Activated CD4-positive, alpha-beta memory T cell treated with anti-CD3 and anti-CD28 coated beads for 36 hours (primary cell): ENCODE data around the gene PTPRN2. TPM values are rescaled to one million over a fixed set of nuclear protein-coding genes. Genes with fewer than 3 reads are reported as not detected.

ENCODE experiments used
- CTCF ChIA-PET: fragments of 350-600 bp; sonication (Branson Sonifier 250); formaldehyde crosslinking; loops from one replicate; lab custom pipeline; 2021; ENCODE audit warnings: antibody characterized with exemption, inconsistent platforms; lab: Charles Lee
- POLR2A ChIA-PET: fragments of 350-600 bp; sonication (Branson Sonifier 250); formaldehyde crosslinking; loops from one replicate; lab custom pipeline; 2021; ENCODE audit warnings: antibody characterized with exemption; lab: Charles Lee
- DNase-seq: peaks from one replicate; pipeline ENCODE4 v3.0.0-alpha.2; 2020
- H3K27ac Mint-ChIP-seq: one replicate; pipeline ENCODE4 v1.8.0; 2021; ENCODE audit warnings: mixed read lengths
- H3K27me3 Mint-ChIP-seq: one replicate; pipeline ENCODE4 v1.8.0; 2021; ENCODE audit warnings: mixed read lengths
- H3K36me3 Mint-ChIP-seq: one replicate; pipeline ENCODE4 v1.8.0; 2021; ENCODE audit warnings: mixed read lengths
- H3K4me1 Mint-ChIP-seq: one replicate; pipeline ENCODE4 v1.8.0; 2021; ENCODE audit warnings: low read depth, mixed read lengths
- H3K4me3 Mint-ChIP-seq: one replicate; pipeline ENCODE4 v1.8.0; 2021; ENCODE audit warnings: mild to moderate bottlenecking, mixed read lengths
- H3K9me3 Mint-ChIP-seq: one replicate; pipeline ENCODE4 v1.8.0; 2021; ENCODE audit warnings: mixed read lengths
- intact Hi-C: fragments of 100-400 bp; cut with micrococcal nuclease; formaldehyde crosslinking; loops from one replicate; pipeline ENCODE4 v1.15.1; 2023
- total RNA-seq, 2 experiments: library from RNA; stranded (reverse); gene quantifications; one replicate each; pipeline ENCODE4 v1.2.3, GENCODE V29; 2021

PTPRN2 gene
- total RNA-seq, 2 experiments from 2014 or later, result 0.51 to 0.64 TPM

- POLR2A ChIA-PET, result no interaction called here
- H3K27me3 Mint-ChIP-seq, result peaks cover 10% of the 10 kb centered on the region
- CTCF ChIA-PET, result no interaction called here
Observed at GRCh38 chr7:157586426-157586955, 1001.1 kb downstream of the PTPRN2 start.

GRCh38 chr7:157585113-157585861, 1002.3 kb downstream of the PTPRN2 start:
- Mint-ChIP-seq H3K36me3 (no peaks in the 10 kb centered on the region), H3K4me1 (peaks cover 8% of the 10 kb centered on the region), H3K27me3 (peaks cover 10% of the 10 kb centered on the region), H3K27ac (peak overlapping the region; percentile 24), H3K4me3 (peak overlapping the region; percentile 69), H3K9me3 (no peaks in the 10 kb centered on the region)
- intact Hi-C loops, result no loop called here
- ChIA-PET POLR2A (no interaction called here), CTCF (interaction anchor here (1.7 kb wide), 1 partner anchor 153 kb away, joined by 8 read pairs; no protein-coding TSS in a partner anchor)
- no peak for DNase-seq

More at GRCh38 chr7:157586426-157586955, 1001.1 kb downstream of the PTPRN2 start:
- intact Hi-C loops, result no loop called here
- H3K9me3 Mint-ChIP-seq, result no peaks in the 10 kb centered on the region
- no peaks in the 10 kb centered on the region for H3K36me3 Mint-ChIP-seq
- no peak overlapping the region for H3K27ac Mint-ChIP-seq
- H3K4me3 Mint-ChIP-seq, result no peak overlapping the region
- H3K4me1 Mint-ChIP-seq, result peaks cover 8% of the 10 kb centered on the region
- DNase-seq, result no peak

GRCh38 chr7:157584420-157584819, 1003.2 kb downstream of the PTPRN2 start:
- H3K4me3 Mint-ChIP-seq, result no peak overlapping the region
- no peaks in the 10 kb centered on the region for H3K9me3 Mint-ChIP-seq
- peak; percentile 24 for DNase-seq

GRCh38 chr7:157581740-157582139, 1005.9 kb downstream of the PTPRN2 start:
- Mint-ChIP-seq H3K27ac (no peak overlapping the region), H3K9me3 (no peaks in the 10 kb centered on the region), H3K4me1 (peaks cover 9% of the 10 kb centered on the region), H3K4me3 (no peak overlapping the region), H3K36me3 (no peaks in the 10 kb centered on the region), H3K27me3 (peaks cover 10% of the 10 kb centered on the region)
- CTCF ChIA-PET, result no interaction called here
- intact Hi-C loops, result no loop called here
- DNase-seq, result no peak
- POLR2A ChIA-PET, result no interaction called here

More at GRCh38 chr7:157584420-157584819, 1003.2 kb downstream of the PTPRN2 start:
- no peaks in the 10 kb centered on the region for H3K36me3 Mint-ChIP-seq
- no peak overlapping the region for H3K27ac Mint-ChIP-seq
- CTCF ChIA-PET, result interaction anchor here (1.7 kb wide), 1 partner anchor 153 kb away, joined by 8 read pairs; no protein-coding TSS in a partner anchor
- intact Hi-C loops, result no loop called here
- H3K27me3 Mint-ChIP-seq, result peaks cover 10% of the 10 kb centered on the region
- POLR2A ChIA-PET, result no interaction called here
- H3K4me1 Mint-ChIP-seq, result peaks cover 8% of the 10 kb centered on the region

- H3K27me3 Mint-ChIP-seq, result peaks cover 1% of the 10 kb centered on the region
- peaks cover 15% of the 10 kb centered on the region for H3K4me1 Mint-ChIP-seq
- H3K4me3 Mint-ChIP-seq, result no peak overlapping the region
- intact Hi-C loops, result no loop called here
- H3K27ac Mint-ChIP-seq, result no peak overlapping the region
- H3K9me3 Mint-ChIP-seq, result no peaks in the 10 kb centered on the region
- DNase-seq, result no peak
- no peaks in the 10 kb centered on the region for H3K36me3 Mint-ChIP-seq
- CTCF ChIA-PET, result no interaction called here
- POLR2A ChIA-PET, result no interaction called here
Observed at GRCh38 chr7:157580324-157580723, 1007.3 kb downstream of the PTPRN2 start.

- no peaks in the 10 kb centered on the region for H3K9me3 Mint-ChIP-seq
- no peak overlapping the region for H3K27ac Mint-ChIP-seq
- peaks cover 13% of the 10 kb centered on the region for H3K4me1 Mint-ChIP-seq
- no peak overlapping the region for H3K4me3 Mint-ChIP-seq
- H3K27me3 Mint-ChIP-seq, result no peaks in the 10 kb centered on the region
- DNase-seq, result no peak
- POLR2A ChIA-PET, result no interaction called here
- intact Hi-C loops, result no loop called here
- CTCF ChIA-PET, result no interaction called here
- H3K36me3 Mint-ChIP-seq, result no peaks in the 10 kb centered on the region
Observed at GRCh38 chr7:157579425-157579824, 1008.2 kb downstream of the PTPRN2 start.

GRCh38 chr7:157577796-157578339, 1009.8 kb downstream of the PTPRN2 start:
- Mint-ChIP-seq H3K9me3 (no peaks in the 10 kb centered on the region), H3K36me3 (no peaks in the 10 kb centered on the region), H3K27me3 (no peaks in the 10 kb centered on the region), H3K27ac (no peak overlapping the region), H3K4me3 (no peak overlapping the region), H3K4me1 (peaks cover 22% of the 10 kb centered on the region)
- POLR2A ChIA-PET, result no interaction called here
- intact Hi-C loops, result no loop called here
- CTCF ChIA-PET, result no interaction called here
- DNase-seq, result no peak

GRCh38 chr7:157577061-157577460, 1010.6 kb downstream of the PTPRN2 start:
- CTCF ChIA-PET, result no interaction called here
- Mint-ChIP-seq H3K36me3 (no peaks in the 10 kb centered on the region), H3K4me3 (peak overlapping the region; percentile 74), H3K4me1 (peaks cover 26% of the 10 kb centered on the region), H3K9me3 (no peaks in the 10 kb centered on the region), H3K27ac (peak overlapping the region; percentile 84), H3K27me3 (no peaks in the 10 kb centered on the region)
- intact Hi-C loops, result no loop called here
- no peak for DNase-seq
- POLR2A ChIA-PET, result interaction anchor here (1.0 kb wide), 1 partner anchor 36 kb away, joined by 4 read pairs; no protein-coding TSS in a partner anchor

GRCh38 chr7:157576415-157576814, 1011.2 kb downstream of the PTPRN2 start:
- Mint-ChIP-seq H3K4me1 (peaks cover 26% of the 10 kb centered on the region), H3K4me3 (peak overlapping the region; percentile 74), H3K27ac (peak overlapping the region; percentile 84), H3K9me3 (no peaks in the 10 kb centered on the region), H3K27me3 (no peaks in the 10 kb centered on the region), H3K36me3 (no peaks in the 10 kb centered on the region)
- CTCF ChIA-PET, result no interaction called here
- POLR2A ChIA-PET, result interaction anchor here (1.0 kb wide), 1 partner anchor 36 kb away, joined by 4 read pairs; no protein-coding TSS in a partner anchor
- intact Hi-C loops, result no loop called here
- peak; percentile 80 for DNase-seq

- H3K4me1 Mint-ChIP-seq, result peaks cover 26% of the 10 kb centered on the region
- ChIA-PET POLR2A (no interaction called here), CTCF (no interaction called here)
- no peak overlapping the region for H3K27ac Mint-ChIP-seq
- peak overlapping the region; percentile 74 for H3K4me3 Mint-ChIP-seq
- intact Hi-C loops, result no loop called here
- H3K36me3 Mint-ChIP-seq, result no peaks in the 10 kb centered on the region
- DNase-seq, result no peak
- H3K9me3 Mint-ChIP-seq, result no peaks in the 10 kb centered on the region
- H3K27me3 Mint-ChIP-seq, result no peaks in the 10 kb centered on the region
Observed at GRCh38 chr7:157575777-157576176, 1011.8 kb downstream of the PTPRN2 start.

- Mint-ChIP-seq H3K4me3 (no peak overlapping the region), H3K36me3 (no peaks in the 10 kb centered on the region), H3K4me1 (peaks cover 31% of the 10 kb centered on the region), H3K9me3 (no peaks in the 10 kb centered on the region), H3K27ac (no peak overlapping the region), H3K27me3 (no peaks in the 10 kb centered on the region)
- ChIA-PET CTCF (no interaction called here), POLR2A (no interaction called here)
- intact Hi-C loops, result no loop called here
- DNase-seq, result no peak
Observed at GRCh38 chr7:157574914-157575586, 1012.6 kb downstream of the PTPRN2 start.
